Ovary (tissue), 3 donors: Measurements from ENCODE around the gene ADAMTS12.

Source experiments
- POLR2A ChIP-seq: fragments of 450-650 bp; IDR thresholded peaks from one replicate; pipeline ENCODE4 v1.6.1; 2017; ENCODE audit warnings: antibody characterized with exemption, mild to moderate bottlenecking, moderate library complexity
- TF ChIP-seq, protein P1 (sequence below), 3 donors: fragments of 450-650 bp in 2 of 3; fragments of 200-600 bp in 1 of 3; IDR thresholded peaks; one replicate each; pipeline versions ENCODE4 v1.5.1 to v1.8.0; 2016 to 2022; ENCODE audit warnings: antibody characterized with exemption in 3 of 3, mild to moderate bottlenecking in 1 of 3
- donor health status: DM: no; HTN: no; CAD: no.

- TF ChIP-seq, protein P1, sequence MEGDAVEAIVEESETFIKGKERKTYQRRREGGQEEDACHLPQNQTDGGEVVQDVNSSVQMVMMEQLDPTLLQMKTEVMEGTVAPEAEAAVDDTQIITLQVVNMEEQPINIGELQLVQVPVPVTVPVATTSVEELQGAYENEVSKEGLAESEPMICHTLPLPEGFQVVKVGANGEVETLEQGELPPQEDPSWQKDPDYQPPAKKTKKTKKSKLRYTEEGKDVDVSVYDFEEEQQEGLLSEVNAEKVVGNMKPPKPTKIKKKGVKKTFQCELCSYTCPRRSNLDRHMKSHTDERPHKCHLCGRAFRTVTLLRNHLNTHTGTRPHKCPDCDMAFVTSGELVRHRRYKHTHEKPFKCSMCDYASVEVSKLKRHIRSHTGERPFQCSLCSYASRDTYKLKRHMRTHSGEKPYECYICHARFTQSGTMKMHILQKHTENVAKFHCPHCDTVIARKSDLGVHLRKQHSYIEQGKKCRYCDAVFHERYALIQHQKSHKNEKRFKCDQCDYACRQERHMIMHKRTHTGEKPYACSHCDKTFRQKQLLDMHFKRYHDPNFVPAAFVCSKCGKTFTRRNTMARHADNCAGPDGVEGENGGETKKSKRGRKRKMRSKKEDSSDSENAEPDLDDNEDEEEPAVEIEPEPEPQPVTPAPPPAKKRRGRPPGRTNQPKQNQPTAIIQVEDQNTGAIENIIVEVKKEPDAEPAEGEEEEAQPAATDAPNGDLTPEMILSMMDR (IDR thresholded peaks at IDR 0.05): no peak
- TF ChIP-seq POLR2A: no peak
Observed at GRCh38 chr5:33556330-33557328, 335.2 kb downstream of the ADAMTS12 start.
